Endothelial cell of umbilical vein (primary cell): ENCODE results near the gene C9orf78. TPM values are rescaled to one million over a fixed set of nuclear protein-coding genes. Genes with fewer than 3 reads are reported as not detected.

ENCODE experiments used
- BruUV-seq: library from RNA; stranded (reverse); fragments of 400-500 nt; replicated peaks from 2 replicates; lab custom pipeline; 2021; lab: Mats Ljungman, UMichigan
- CTCF ChIA-PET: fragments of 300-600, 350-600 bp; sonication (Branson Sonifier 250); formaldehyde crosslinking; loops from one replicate; lab custom pipeline; 2021; ENCODE audit warnings: antibody characterized with exemption, inconsistent platforms; lab: Charles Lee
- POLR2A ChIA-PET: fragments of 300-600, 350-600 bp; sonication (Branson Sonifier 250); formaldehyde crosslinking; loops from one replicate; lab custom pipeline; 2021; ENCODE audit warnings: antibody characterized with exemption, inconsistent platforms; lab: Charles Lee
- DNase-seq: peaks from one replicate; pipeline ENCODE4 v3.0.0-alpha.2; 2011; ENCODE audit warnings: low read depth, low spot score
- FAIRE-seq: peaks from 2 replicates; lab custom pipeline; 2011; peaks lifted over from hg19 to GRCh38; lab: Jason Lieb, UNC
- H2AFZ ChIP-seq: 2 replicates; pipeline ENCODE4 v1.6.0; 2012; ENCODE audit warnings: low read depth, low read length, control low read depth, inconsistent platforms
- H3K27ac ChIP-seq: 2 replicates; pipeline ENCODE4 v1.5.1; 2011; ENCODE audit warnings: low read depth, mild to moderate bottlenecking, control low read depth, low read length, moderate library complexity; ENCODE audit not compliant: insufficient read depth
- H3K27me3 ChIP-seq, 2 experiments: 2 replicates each; pipeline versions ENCODE4 v1.6.0 to v1.6.1; 2011; ENCODE audit warnings: low read length in 2 of 2, mixed read lengths in 1 of 2; ENCODE audit not compliant: control insufficient read depth in 2 of 2, insufficient read depth in 2 of 2
- H3K36me3 ChIP-seq, 2 experiments: 2 replicates in 1 of 2; 3 replicates in 1 of 2; pipeline ENCODE4 v1.5.1; 2011; ENCODE audit warnings: low read length in 2 of 2, mild to moderate bottlenecking in 1 of 2, moderate library complexity in 1 of 2; ENCODE audit not compliant: control insufficient read depth in 2 of 2, insufficient read depth in 2 of 2; ENCODE audit errors: extremely low read depth in 1 of 2
- H3K4me1 ChIP-seq: 3 replicates; pipeline ENCODE4 v1.5.1; 2011; ENCODE audit warnings: mild to moderate bottlenecking, low read length; ENCODE audit not compliant: control insufficient read depth, insufficient read depth; ENCODE audit errors: extremely low read depth
- H3K4me2 ChIP-seq: 2 replicates; pipeline ENCODE4 v1.6.1; 2011; ENCODE audit warnings: low read length, control low read depth, mixed read lengths; ENCODE audit not compliant: insufficient read depth
- H3K4me3 ChIP-seq, 3 experiments: fragments of 200-600 bp in 1 of 3; sonication (generic), shearing (Covaris generic) in 1 of 3; replicated peaks in 1 of 3; 2 replicates each; pipeline ENCODE4 v1.5.1; 2011 to 2016; ENCODE audit warnings: control low read depth in 3 of 3, low read length in 3 of 3, mild to moderate bottlenecking in 2 of 3, inconsistent platforms in 1 of 3, low read depth in 1 of 3, moderate library complexity in 1 of 3; ENCODE audit not compliant: insufficient read depth in 1 of 3
- H3K79me2 ChIP-seq: 2 replicates; pipeline ENCODE4 v1.6.0; 2012; ENCODE audit warnings: low read length, inconsistent platforms; ENCODE audit not compliant: control insufficient read depth, insufficient read depth
- H3K9ac ChIP-seq: replicated peaks from 2 replicates; pipeline ENCODE3; 2011; ENCODE audit warnings: low read length, control low read depth; ENCODE audit not compliant: insufficient read depth; ENCODE audit errors: extremely low read depth
- H3K9me1 ChIP-seq: replicated peaks from 3 replicates; pipeline ENCODE4 v1.6.0; 2011; ENCODE audit warnings: mild to moderate bottlenecking, low read length; ENCODE audit not compliant: control insufficient read depth, insufficient read depth; ENCODE audit errors: extremely low read depth
- H3K9me3 ChIP-seq: replicated peaks from 2 replicates; pipeline ENCODE4 v1.5.1; 2012; ENCODE audit warnings: low read length, inconsistent platforms; ENCODE audit not compliant: control insufficient read depth, insufficient read depth
- H4K20me1 ChIP-seq: replicated peaks from 2 replicates; pipeline ENCODE3; 2011; ENCODE audit warnings: mild to moderate bottlenecking, low read length; ENCODE audit not compliant: control insufficient read depth, insufficient read depth; ENCODE audit errors: extremely low read depth
- CTCF ChIP-seq, 2 donors: IDR thresholded peaks; 1 replicate in 1 of 2; 2 replicates in 1 of 2; pipeline ENCODE4 v1.5.1; 2011; ENCODE audit warnings: low read length in 2 of 2, mild to moderate bottlenecking in 2 of 2, moderate library complexity in 2 of 2, control low read depth in 1 of 2, inconsistent platforms in 1 of 2, low read depth in 1 of 2; ENCODE audit not compliant: insufficient read depth in 1 of 2; ENCODE audit errors: extremely low read depth in 1 of 2
- EZH2 ChIP-seq: IDR thresholded peaks from 2 replicates; pipeline ENCODE4 v1.6.1; 2012; ENCODE audit warnings: borderline replicate concordance, low read depth, mild to moderate bottlenecking, moderate library complexity, low read length, inconsistent platforms; ENCODE audit not compliant: severe bottlenecking
- FOS ChIP-seq: IDR thresholded peaks from 2 replicates; pipeline ENCODE4 v1.6.1; 2011; ENCODE audit warnings: mild to moderate bottlenecking, low read length, moderate library complexity, borderline replicate concordance; ENCODE audit not compliant: insufficient read depth
- GATA2 ChIP-seq: IDR thresholded peaks from 2 replicates; pipeline ENCODE4 v1.7.0; 2011; ENCODE audit warnings: low read depth, mild to moderate bottlenecking, moderate library complexity, mixed read lengths, low read length; ENCODE audit not compliant: insufficient read length, insufficient read depth
- JUN ChIP-seq: IDR thresholded peaks from 2 replicates; pipeline ENCODE4 v1.6.1; 2011; ENCODE audit warnings: borderline replicate concordance, low read depth; ENCODE audit not compliant: insufficient read length, insufficient read depth
- MAX ChIP-seq: IDR thresholded peaks from 2 replicates; pipeline ENCODE4 v1.6.1; 2011; ENCODE audit not compliant: insufficient read depth, insufficient read length
- MYC ChIP-seq: IDR thresholded peaks from one replicate; pipeline ENCODE4 v1.6.1; 2011; ENCODE audit warnings: mild to moderate bottlenecking, low read depth, low read length
- POLR2A ChIP-seq: IDR thresholded peaks from 2 replicates; pipeline ENCODE4 v1.6.1; 2012; ENCODE audit warnings: low read depth, mild to moderate bottlenecking, control low read depth, low read length
- POLR2AphosphoS5 ChIP-seq: IDR thresholded peaks from 2 replicates; pipeline ENCODE4 v1.6.1; 2012; ENCODE audit warnings: low read depth, mild to moderate bottlenecking, control low read depth, low read length, moderate library complexity; ENCODE audit not compliant: insufficient read depth
- dilution Hi-C: fragments of 300-500 bp; cut with MboI; formaldehyde crosslinking; loops from one replicate; pipeline ENCODE4 v1.15.0; 2019; ENCODE audit warnings: low sequenced_read_pairs; ENCODE audit not compliant: extremely low pct_ligation_motif_present
- intact Hi-C: fragments of 100-400 bp; cut with micrococcal nuclease; formaldehyde crosslinking; loops from one replicate; pipeline ENCODE4 v1.10.0; 2022
- polyA plus RNA-seq, 4 experiments: library from polyadenylated mRNA; depleted of rRNA in 3 of 4; stranded (reverse) in 3 of 4; unstranded in 1 of 4; fragments of >200 nt; gene quantifications; 2 replicates each; pipeline versions ENCODE4 v1.2.1 to v1.2.3, GENCODE V29; 2011 to 2012; ENCODE audit warnings: missing spikeins in 1 of 4
- total RNA-seq: library from RNA; stranded (reverse); gene quantifications from 2 replicates; pipeline ENCODE4 v1.2.3, GENCODE V29; 2021

C9orf78 gene
- total and polyA plus RNA-seq, 2 donors (not counting 3 experiments of a cell fraction or from before 2014, with no cell fraction given): 17.9 to 34.6 TPM

- TF ChIP-seq MAX (no peak), FOS (no peak), GATA2 (no peak), MYC (no peak), POLR2AphosphoS5 (no peak), JUN (no peak), POLR2A (no peak), CTCF (IDR thresholded peaks at IDR 0.05; ENCODE audit: extremely low read depth in 1 of 2, insufficient read depth in 1 of 2, low read depth in 1 of 2, low read length in 2 of 2) (no peak), EZH2 (no peak)
- H3K4me1 ChIP-seq: no peaks in the 10 kb centered on the region
Measured at GRCh38 chr9:129878291-129878690, 43.2 kb upstream of the C9orf78 start.

More at GRCh38 chr9:129878291-129878690, 43.2 kb upstream of the C9orf78 start:
- no peaks in the 10 kb centered on the region for H3K79me2 ChIP-seq
- POLR2A ChIA-PET: no interaction called here
- H2AFZ ChIP-seq: no peak overlapping the region
- intact Hi-C loops (no loop called here), dilution Hi-C loops (no loop called here)
- BruUV-seq: no TSS peak
- H4K20me1 ChIP-seq: no peaks in the 10 kb centered on the region
- no peaks in the 10 kb centered on the region for H3K9me1 ChIP-seq
- CTCF ChIA-PET: no interaction called here
- no peak overlapping the region for H3K27ac ChIP-seq
- H3K9ac ChIP-seq: no peak overlapping the region
- H3K9me3 ChIP-seq: no peaks in the 10 kb centered on the region
- H3K36me3 ChIP-seq: peaks cover 0 to 13% of the 10 kb centered on the region in 2 experiments
- FAIRE-seq: no peak
- DNase-seq: no peak
- no peaks in the 10 kb centered on the region for H3K27me3 ChIP-seq
- H3K4me2 ChIP-seq: no peak overlapping the region
- H3K4me3 ChIP-seq: no peak overlapping the region
